Endothelial cell of umbilical vein (primary cell): ENCODE data around the gene RASGRF2.

ENCODE experiments used
- EZH2 ChIP-seq: IDR thresholded peaks from 2 replicates; pipeline ENCODE4 v1.6.1; 2012; ENCODE audit warnings: borderline replicate concordance, low read depth, mild to moderate bottlenecking, moderate library complexity, low read length, inconsistent platforms; ENCODE audit not compliant: severe bottlenecking
- MYC ChIP-seq: IDR thresholded peaks from one replicate; pipeline ENCODE4 v1.6.1; 2011; ENCODE audit warnings: mild to moderate bottlenecking, low read depth, low read length
- POLR2A ChIP-seq: IDR thresholded peaks from 2 replicates; pipeline ENCODE4 v1.6.1; 2012; ENCODE audit warnings: low read depth, mild to moderate bottlenecking, control low read depth, low read length
- POLR2AphosphoS5 ChIP-seq: IDR thresholded peaks from 2 replicates; pipeline ENCODE4 v1.6.1; 2012; ENCODE audit warnings: low read depth, mild to moderate bottlenecking, control low read depth, low read length, moderate library complexity; ENCODE audit not compliant: insufficient read depth
- TF ChIP-seq, protein P1 (sequence below), 2 donors: IDR thresholded peaks; 1 replicate in 1 of 2; 2 replicates in 1 of 2; pipeline ENCODE4 v1.5.1; 2011; ENCODE audit warnings: low read length in 2 of 2, mild to moderate bottlenecking in 2 of 2, moderate library complexity in 2 of 2, control low read depth in 1 of 2, inconsistent platforms in 1 of 2, low read depth in 1 of 2; ENCODE audit not compliant: insufficient read depth in 1 of 2; ENCODE audit errors: extremely low read depth in 1 of 2

DNA sequence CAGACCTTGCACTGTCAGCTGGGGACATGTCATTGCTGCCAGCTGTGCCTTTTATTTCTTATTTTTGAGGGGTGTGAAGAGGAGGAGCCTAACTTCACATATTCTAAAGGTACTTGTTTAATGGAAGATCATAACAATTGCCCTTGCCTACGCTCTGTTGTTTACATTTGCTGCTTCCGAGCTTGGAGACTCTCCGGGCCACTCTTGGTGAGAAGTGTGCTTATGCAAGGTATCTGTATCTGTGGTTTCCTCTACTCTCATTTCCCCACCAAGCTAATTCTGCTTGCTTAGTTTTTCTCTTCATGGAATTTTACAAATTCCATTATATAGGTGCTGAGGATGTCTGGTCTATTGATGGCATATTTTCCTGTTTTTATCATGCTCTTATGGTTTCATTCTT lies 105.3 kb downstream of the RASGRF2 start:
- TF ChIP-seq, protein P1, sequence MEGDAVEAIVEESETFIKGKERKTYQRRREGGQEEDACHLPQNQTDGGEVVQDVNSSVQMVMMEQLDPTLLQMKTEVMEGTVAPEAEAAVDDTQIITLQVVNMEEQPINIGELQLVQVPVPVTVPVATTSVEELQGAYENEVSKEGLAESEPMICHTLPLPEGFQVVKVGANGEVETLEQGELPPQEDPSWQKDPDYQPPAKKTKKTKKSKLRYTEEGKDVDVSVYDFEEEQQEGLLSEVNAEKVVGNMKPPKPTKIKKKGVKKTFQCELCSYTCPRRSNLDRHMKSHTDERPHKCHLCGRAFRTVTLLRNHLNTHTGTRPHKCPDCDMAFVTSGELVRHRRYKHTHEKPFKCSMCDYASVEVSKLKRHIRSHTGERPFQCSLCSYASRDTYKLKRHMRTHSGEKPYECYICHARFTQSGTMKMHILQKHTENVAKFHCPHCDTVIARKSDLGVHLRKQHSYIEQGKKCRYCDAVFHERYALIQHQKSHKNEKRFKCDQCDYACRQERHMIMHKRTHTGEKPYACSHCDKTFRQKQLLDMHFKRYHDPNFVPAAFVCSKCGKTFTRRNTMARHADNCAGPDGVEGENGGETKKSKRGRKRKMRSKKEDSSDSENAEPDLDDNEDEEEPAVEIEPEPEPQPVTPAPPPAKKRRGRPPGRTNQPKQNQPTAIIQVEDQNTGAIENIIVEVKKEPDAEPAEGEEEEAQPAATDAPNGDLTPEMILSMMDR (IDR thresholded peaks at IDR 0.05; ENCODE audit: extremely low read depth in 1 of 2, insufficient read depth in 1 of 2, low read depth in 1 of 2, low read length in 2 of 2), result no peak
- TF ChIP-seq MYC (no peak), POLR2AphosphoS5 (no peak), POLR2A (no peak), EZH2 (no peak)
